ENCODE results near the gene TIMM10. TPM values are rescaled to one million over a fixed set of nuclear protein-coding genes. Genes with fewer than 3 reads are reported as not detected.

TIMM10 gene
- total and polyA plus RNA-seq, 8 donors, result 21.7 to 41.0 (median 33.6) TPM

DNA sequence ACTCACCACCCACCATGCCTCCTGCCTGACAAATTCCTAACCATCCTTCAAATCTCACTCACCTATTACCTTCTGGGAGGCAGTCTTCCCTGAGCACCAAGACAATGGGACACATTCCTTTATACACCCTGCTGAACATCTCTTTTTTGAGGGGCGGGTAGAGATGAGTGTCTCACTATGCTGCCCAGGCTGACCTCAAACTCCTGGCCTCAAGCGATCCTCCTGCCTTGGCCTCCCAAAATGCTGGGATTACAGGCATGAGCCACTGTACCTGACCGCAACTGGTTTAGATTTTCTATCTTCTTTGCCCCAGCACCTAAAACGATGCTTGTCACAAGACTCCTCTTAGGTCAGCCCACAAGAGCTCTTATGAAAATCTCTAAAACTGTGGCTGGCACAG lies 7.1 kb downstream of the TIMM10 start:
- TF ChIP-seq, protein P1, sequence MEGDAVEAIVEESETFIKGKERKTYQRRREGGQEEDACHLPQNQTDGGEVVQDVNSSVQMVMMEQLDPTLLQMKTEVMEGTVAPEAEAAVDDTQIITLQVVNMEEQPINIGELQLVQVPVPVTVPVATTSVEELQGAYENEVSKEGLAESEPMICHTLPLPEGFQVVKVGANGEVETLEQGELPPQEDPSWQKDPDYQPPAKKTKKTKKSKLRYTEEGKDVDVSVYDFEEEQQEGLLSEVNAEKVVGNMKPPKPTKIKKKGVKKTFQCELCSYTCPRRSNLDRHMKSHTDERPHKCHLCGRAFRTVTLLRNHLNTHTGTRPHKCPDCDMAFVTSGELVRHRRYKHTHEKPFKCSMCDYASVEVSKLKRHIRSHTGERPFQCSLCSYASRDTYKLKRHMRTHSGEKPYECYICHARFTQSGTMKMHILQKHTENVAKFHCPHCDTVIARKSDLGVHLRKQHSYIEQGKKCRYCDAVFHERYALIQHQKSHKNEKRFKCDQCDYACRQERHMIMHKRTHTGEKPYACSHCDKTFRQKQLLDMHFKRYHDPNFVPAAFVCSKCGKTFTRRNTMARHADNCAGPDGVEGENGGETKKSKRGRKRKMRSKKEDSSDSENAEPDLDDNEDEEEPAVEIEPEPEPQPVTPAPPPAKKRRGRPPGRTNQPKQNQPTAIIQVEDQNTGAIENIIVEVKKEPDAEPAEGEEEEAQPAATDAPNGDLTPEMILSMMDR (IDR thresholded peaks at IDR 0.05), result no peak
- Histone ChIP-seq H3K27me3 (no peaks in the 10 kb centered on the region), H3K4me1 (no peaks in the 10 kb centered on the region), H3K27ac (no peak overlapping the region), H3K9me3 (no peaks in the 10 kb centered on the region), H3K36me3 (peaks cover 0 to 10% of the 10 kb centered on the region in 2 donors), H3K4me3 (no peak overlapping the region)
- intact Hi-C loops (cut with DNase I), result no loop called here
- DNase-seq (no peak), ATAC-seq (no peak)

DNA sequence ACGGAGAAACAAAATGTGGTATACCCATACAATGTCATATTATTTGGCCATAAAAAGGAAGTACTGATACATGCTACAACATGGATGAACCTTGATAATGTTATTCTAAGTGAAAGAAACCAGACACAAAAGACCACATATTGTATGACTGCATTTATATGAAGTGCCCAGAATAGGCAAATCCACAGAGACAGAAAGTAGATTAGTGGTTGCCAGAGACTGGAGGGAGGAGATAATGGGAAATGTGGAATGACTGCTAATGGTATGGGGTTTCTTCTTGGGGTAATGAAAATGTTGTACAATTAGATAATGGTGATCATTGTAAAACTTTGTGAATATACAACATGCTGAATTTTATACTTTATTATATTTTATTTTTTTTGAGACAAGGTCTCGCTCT lies 9.4 kb downstream of the TIMM10 start:
- intact Hi-C loops (cut with DNase I), result no loop called here
- no peak overlapping the region for H3K27ac ChIP-seq
- TF ChIP-seq, protein P1 (IDR thresholded peaks at IDR 0.05), result no peak
- no peak for ATAC-seq
- no peak for DNase-seq
- no peaks in the 10 kb centered on the region for H3K36me3 ChIP-seq
- H3K9me3 ChIP-seq, result no peaks in the 10 kb centered on the region
- H3K4me3 ChIP-seq, result no peak overlapping the region
- H3K27me3 ChIP-seq, result no peaks in the 10 kb centered on the region
- peaks cover 0 to 3% of the 10 kb centered on the region in 2 donors for H3K4me1 ChIP-seq

DNA sequence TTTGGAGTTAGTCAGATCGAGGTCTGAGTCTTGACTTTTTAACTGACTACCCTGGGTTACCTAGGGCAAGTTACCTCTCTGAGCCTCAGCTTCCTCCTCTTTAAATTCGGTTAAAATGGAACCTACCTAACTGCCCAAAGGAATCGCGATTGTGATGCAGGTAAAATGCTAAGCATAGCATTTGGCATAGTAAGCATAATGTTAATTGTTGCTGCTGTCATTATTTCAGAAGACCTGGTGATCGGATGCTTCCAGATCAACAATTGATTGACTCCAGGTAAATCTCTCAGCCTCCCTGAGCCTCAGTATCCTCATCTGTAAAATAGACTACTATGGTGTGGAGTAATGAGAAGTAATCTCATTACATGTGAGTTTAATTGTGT lies 14.5 kb downstream of the TIMM10 start:
- intact Hi-C loops (cut with DNase I), result no loop called here
- ATAC-seq, result no peak
- TF ChIP-seq, protein P1 (IDR thresholded peaks at IDR 0.05), result no peak
- Histone ChIP-seq H3K9me3 (no peaks in the 10 kb centered on the region), H3K4me1 (peaks cover 0 to 28% of the 10 kb centered on the region in 2 donors), H3K27me3 (no peaks in the 10 kb centered on the region), H3K27ac (peak overlapping the region; percentile 46 to 55), H3K36me3 (no peaks in the 10 kb centered on the region), H3K4me3 (peak overlapping the region; percentile 83 to 92)
- DNase-seq, result no peak

DNA sequence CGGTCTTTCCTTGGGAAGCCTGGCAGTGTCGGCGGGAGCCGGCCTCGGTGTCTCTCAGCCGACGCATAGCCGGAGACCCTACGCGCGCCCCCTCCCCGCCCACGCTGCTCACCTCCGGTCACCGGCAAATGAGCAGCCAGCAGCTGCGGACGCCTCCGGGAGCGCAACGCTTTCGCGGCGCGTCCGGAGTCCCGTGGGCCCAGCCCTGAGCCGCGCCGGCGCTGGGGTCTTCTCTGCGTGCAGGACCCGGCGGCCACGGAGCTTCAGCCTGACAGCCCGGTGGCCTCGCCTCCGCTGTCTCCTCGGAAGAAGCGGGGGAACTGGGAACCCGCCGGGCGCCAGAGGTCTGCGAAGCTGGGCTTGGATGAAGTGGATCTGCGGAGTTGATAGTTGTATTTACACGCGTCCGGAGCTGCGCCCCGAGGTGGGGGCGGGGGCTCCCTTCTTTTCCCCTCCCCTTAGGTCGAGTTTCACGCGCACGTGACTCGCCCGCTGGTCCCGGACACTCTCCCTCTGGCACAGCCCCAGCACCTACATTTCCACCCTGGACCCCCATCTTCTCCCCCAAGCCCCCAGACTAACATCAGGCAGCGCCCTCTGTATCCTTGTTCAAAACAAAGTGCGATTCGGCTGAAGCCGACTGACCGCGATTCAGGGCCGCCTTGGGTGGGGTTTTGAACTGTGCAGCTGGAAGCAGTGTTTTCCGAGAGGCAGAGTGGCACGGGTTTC lies 15.1 kb downstream of the TIMM10 start, which contains the start of gene SLC43A1:
SLC43A1 (minus strand) TSS at position 371 of the 729 bp plus-strand sequence. CDS start 1,591 bp downstream, outside the sequence.
- TF ChIP-seq, protein P1 (IDR thresholded peaks at IDR 0.05), result no peak
- H3K27ac ChIP-seq, result peak within 1 kb of the TSS; percentile 46 to 55
- H3K27me3 ChIP-seq, result no peaks in the 10 kb centered on the region
- H3K4me3 ChIP-seq, result peak within 1 kb of the TSS; percentile 83 to 92
- no peaks in the 10 kb centered on the region for H3K9me3 ChIP-seq
- H3K36me3 ChIP-seq, result no peaks in the 10 kb centered on the region
- intact Hi-C loops (cut with DNase I), result no loop called here
- peak; percentile 65 to 88 (median 69) for DNase-seq
- peak; percentile 81 for ATAC-seq
- peaks cover 0 to 28% of the 10 kb centered on the region in 2 donors for H3K4me1 ChIP-seq

DNA sequence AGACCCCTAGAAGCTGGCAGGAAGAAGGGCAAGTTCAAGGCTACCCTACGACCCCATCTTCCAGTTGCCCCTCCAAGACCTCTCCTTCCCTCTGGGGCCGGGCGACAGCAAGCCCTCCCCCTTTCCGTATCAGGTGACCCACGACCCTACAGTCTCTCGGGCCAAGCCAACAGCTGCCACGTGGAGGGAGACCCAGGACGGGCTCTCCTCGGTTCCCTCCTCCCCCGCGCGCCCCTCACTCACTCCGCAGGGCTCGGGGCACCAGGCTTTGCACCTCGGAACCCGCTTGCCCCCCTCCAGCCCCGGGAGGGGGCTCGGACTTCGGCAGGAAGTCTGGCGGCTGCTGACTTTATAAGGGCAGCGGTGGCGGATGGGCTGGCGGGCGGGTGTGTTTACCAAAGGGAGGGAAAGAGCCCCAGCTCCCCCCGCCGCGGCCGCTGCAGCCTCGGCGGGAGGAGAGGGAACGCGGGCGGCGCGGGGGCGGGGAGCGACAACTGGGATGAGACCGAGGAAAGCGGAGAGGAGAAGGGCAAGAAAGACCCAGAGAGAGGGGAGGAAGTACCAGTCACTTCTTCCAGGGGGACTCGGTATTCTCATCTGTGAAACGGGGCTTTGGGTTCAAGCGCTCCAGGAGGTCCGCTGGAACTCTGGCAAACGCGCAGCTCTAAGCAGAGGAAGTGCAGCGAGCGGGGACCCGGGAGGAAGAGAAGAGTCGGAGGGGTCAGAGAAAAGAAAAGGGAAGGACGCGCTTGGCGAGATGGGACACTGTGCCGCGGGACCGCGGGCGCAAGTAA lies 15.8 kb downstream of the TIMM10 start:
- H3K27me3 ChIP-seq, result no peaks in the 10 kb centered on the region
- H3K27ac ChIP-seq, result peak overlapping the region; percentile 46 to 55
- no peaks in the 10 kb centered on the region for H3K36me3 ChIP-seq
- peaks cover 0 to 28% of the 10 kb centered on the region in 2 donors for H3K4me1 ChIP-seq
- TF ChIP-seq, protein P1 (IDR thresholded peaks at IDR 0.05), result no peak
- peak; percentile 30 to 90 (median 57) for DNase-seq
- H3K9me3 ChIP-seq, result no peaks in the 10 kb centered on the region
- peak; percentile 87 for ATAC-seq
- H3K4me3 ChIP-seq, result peak overlapping the region; percentile 83 to 92
- intact Hi-C loops (cut with DNase I), result no loop called here
